C4-2B (cell line): Measurements from ENCODE around the gene ITSN1.
"Not testable (repeated sequence)": the region's sequence is repeated elsewhere in the genome, so short reads cannot be mapped to it uniquely, and the experiment has no call there.

Experiments
- H3K27ac ChIP-seq: fragments of 450-650 bp; 2 replicates; pipeline ENCODE4 v1.5.1; 2017
- CTCF ChIP-seq: fragments of 450-650 bp; conservative IDR thresholded peaks from 2 replicates; pipeline ENCODE4 v1.5.1; 2017; ENCODE audit warnings: mild to moderate bottlenecking
- ZFX ChIP-seq: fragments of 450-650 bp; IDR thresholded peaks from 2 replicates; pipeline ENCODE4 v1.6.1; 2017

ITSN1 gene

GRCh38 chr21:33859373-33860102 is 217.2 kb downstream of the ITSN1 start:
- TF ChIP-seq CTCF (no peak), ZFX (no peak)
- H3K27ac ChIP-seq, result no peak overlapping the region

GRCh38 chr21:33860332-33860879 is 218.1 kb downstream of the ITSN1 start:
- no peak overlapping the region for H3K27ac ChIP-seq
- no peak for TF ChIP-seq ZFX
- no peak for TF ChIP-seq CTCF

GRCh38 chr21:33861125-33861524 is 218.8 kb downstream of the ITSN1 start:
- no peak overlapping the region for H3K27ac ChIP-seq
- TF ChIP-seq CTCF, result no peak
- no peak for TF ChIP-seq ZFX

DNA sequence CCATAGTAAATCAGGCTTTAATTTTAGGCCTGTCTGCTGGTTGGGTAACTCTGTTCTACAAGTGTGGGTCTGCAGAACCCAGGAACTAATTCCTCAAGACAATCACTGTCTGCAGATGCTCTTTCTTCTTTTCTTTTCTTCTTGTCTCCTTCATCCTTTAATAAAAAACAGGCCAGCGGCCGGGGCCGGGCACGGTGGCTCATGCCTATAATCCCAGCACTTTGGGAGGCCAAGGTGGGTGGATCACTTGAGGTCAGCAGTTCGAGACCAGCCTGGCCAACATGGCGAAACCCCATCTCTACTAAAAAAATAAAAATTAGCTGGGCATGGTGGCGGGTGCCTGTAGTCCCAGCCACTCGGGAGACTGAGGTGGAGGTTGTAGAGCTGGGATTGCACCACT is 220.9 kb downstream of the ITSN1 start:
- H3K27ac ChIP-seq, result not testable (repeated sequence)

DNA sequence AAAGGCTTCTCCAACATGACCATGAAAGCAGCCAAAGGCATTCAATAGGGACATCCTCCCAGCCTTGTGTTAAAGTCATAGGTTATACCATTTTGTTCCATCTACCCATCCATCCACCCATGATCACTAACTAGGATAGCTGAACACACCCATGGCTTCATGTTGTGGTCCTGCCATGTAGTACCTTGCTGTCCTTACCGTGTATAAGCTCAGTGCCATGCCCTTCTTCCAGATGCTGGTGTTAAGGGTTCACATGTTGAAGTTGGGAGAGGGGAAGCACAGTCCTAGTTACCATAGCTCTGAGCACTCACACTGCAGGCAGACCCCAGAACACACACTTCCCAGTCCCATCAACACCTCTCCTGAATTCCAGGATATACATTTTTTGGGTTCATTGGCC is 221.8 kb downstream of the ITSN1 start:
- TF ChIP-seq CTCF, result no peak
- TF ChIP-seq ZFX, result no peak
- H3K27ac ChIP-seq, result no peak overlapping the region

DNA sequence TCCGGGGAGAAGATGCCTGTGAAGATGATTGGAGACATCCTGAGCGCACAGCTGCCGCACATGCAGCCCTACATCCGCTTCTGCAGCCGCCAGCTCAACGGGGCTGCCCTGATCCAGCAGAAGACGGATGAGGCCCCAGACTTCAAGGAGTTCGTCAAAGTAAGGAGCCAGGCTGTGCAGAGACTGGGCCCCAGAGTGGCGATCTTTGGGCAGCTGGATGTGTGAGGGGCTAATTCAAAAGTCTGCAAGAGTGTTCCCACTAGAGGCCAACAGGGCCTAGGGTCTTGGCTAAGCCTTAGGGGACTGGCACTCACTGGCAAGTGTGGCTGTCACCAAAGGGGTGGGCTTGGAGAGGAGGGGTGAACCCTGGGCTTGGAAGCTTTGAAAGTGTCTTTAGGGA is 222.9 kb downstream of the ITSN1 start:
- TF ChIP-seq ZFX (no peak), CTCF (no peak)
- H3K27ac ChIP-seq, result no peak overlapping the region

- H3K27ac ChIP-seq, result no peak overlapping the region
- TF ChIP-seq ZFX (no peak), CTCF (no peak)
Measured at GRCh38 chr21:33865996-33866575, 223.8 kb downstream of the ITSN1 start.
